ENCODE data around the gene RIPK3.

The RIPK3 gene

DNA sequence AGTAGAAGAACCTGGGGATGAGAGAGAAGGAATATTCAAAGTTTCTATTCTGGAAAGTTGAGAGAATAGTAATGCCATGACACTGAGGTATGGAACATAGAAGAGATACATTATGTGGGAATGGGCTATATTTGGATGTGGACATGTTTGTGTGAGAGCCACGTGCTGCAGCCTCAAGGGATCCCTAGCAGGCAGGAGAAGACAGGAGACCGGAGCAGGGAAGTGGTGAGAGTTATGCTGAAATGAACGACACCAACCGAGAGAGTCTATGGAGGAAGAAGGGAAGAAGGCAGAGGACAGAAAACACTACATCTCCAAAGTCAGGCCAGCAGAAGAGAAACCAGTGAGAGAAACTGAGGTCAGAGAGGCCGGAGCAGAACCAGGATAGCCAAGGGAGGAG lies 10.0 kb upstream of the RIPK3 start:
- no peaks in the 10 kb centered on the region for H3K9me3 ChIP-seq (ENCODE audit: control insufficient read depth, low read length)

DNA sequence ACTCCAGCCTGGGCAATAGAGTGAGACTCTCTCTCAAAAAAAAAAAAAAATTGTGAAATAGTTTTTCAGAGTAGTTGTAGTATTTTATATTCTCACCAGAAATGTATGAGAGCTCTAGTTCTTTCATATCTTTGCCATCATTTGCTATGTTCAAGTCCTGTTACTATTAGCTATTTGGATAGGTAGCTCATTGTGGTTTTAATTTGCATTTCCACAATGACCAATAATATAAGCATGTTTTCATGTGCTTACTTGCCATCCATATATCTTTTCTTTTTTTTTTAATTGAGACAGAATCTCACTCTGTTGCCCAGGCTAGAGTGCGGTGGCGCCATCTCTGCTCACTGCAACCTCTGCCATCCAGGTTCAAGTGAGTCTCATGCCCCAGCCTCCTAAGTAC lies 8.4 kb upstream of the RIPK3 start:
- Histone ChIP-seq H3K4me2 (ENCODE audit: low read length) (no peak overlapping the region), H3K9me3 (ENCODE audit: control insufficient read depth, low read length) (no peaks in the 10 kb centered on the region), H3K9ac (no peak overlapping the region), H3K27ac (no peak overlapping the region), H3K27me3 (ENCODE audit: control insufficient read depth, insufficient read depth, low read length) (no peaks in the 10 kb centered on the region), H3K79me2 (no peaks in the 10 kb centered on the region), H2AFZ (no peak overlapping the region), H3K36me3 (ENCODE audit: control insufficient read depth, insufficient read depth, low read length) (no peaks in the 10 kb centered on the region), H3K4me3 (ENCODE audit: low read depth, low read length) (no peak overlapping the region), H3K4me1 (no peaks in the 10 kb centered on the region)
- TF ChIP-seq, protein P1, sequence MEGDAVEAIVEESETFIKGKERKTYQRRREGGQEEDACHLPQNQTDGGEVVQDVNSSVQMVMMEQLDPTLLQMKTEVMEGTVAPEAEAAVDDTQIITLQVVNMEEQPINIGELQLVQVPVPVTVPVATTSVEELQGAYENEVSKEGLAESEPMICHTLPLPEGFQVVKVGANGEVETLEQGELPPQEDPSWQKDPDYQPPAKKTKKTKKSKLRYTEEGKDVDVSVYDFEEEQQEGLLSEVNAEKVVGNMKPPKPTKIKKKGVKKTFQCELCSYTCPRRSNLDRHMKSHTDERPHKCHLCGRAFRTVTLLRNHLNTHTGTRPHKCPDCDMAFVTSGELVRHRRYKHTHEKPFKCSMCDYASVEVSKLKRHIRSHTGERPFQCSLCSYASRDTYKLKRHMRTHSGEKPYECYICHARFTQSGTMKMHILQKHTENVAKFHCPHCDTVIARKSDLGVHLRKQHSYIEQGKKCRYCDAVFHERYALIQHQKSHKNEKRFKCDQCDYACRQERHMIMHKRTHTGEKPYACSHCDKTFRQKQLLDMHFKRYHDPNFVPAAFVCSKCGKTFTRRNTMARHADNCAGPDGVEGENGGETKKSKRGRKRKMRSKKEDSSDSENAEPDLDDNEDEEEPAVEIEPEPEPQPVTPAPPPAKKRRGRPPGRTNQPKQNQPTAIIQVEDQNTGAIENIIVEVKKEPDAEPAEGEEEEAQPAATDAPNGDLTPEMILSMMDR (IDR thresholded peaks at IDR 0.05), result no peak

More for the DNA sequence above, 10.0 kb upstream of the RIPK3 start:
- Histone ChIP-seq H3K79me2 (no peaks in the 10 kb centered on the region), H3K4me2 (ENCODE audit: low read length) (no peak overlapping the region), H3K27ac (no peak overlapping the region), H3K36me3 (ENCODE audit: control insufficient read depth, insufficient read depth, low read length) (no peaks in the 10 kb centered on the region), H2AFZ (no peak overlapping the region), H3K27me3 (ENCODE audit: control insufficient read depth, insufficient read depth, low read length) (no peaks in the 10 kb centered on the region), H3K4me3 (ENCODE audit: low read depth, low read length) (no peak overlapping the region), H3K4me1 (no peaks in the 10 kb centered on the region), H3K9ac (no peak overlapping the region)
- TF ChIP-seq, protein P1 (IDR thresholded peaks at IDR 0.05), result no peak

DNA sequence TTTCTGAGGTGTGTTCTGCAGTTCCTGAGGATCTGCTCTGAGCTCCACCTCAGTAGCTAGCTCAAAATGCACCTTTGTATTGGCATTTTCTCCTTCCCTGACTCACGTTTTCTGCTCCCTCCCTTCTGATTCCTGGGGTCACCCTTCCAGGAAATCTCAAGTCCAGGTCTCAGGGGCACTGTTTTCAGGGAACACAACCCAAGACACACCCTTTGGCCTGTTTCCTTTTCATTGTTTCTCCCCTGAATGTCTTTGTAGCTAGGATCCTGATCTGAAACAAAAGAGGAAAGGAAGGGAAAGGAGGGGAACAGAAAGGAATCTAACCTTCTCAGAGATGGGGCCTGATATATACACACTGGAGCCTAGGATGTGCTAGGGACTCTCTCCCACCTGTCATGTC lies 7.3 kb upstream of the RIPK3 start:
- H3K27ac ChIP-seq, result peak overlapping the region; percentile 33

DNA sequence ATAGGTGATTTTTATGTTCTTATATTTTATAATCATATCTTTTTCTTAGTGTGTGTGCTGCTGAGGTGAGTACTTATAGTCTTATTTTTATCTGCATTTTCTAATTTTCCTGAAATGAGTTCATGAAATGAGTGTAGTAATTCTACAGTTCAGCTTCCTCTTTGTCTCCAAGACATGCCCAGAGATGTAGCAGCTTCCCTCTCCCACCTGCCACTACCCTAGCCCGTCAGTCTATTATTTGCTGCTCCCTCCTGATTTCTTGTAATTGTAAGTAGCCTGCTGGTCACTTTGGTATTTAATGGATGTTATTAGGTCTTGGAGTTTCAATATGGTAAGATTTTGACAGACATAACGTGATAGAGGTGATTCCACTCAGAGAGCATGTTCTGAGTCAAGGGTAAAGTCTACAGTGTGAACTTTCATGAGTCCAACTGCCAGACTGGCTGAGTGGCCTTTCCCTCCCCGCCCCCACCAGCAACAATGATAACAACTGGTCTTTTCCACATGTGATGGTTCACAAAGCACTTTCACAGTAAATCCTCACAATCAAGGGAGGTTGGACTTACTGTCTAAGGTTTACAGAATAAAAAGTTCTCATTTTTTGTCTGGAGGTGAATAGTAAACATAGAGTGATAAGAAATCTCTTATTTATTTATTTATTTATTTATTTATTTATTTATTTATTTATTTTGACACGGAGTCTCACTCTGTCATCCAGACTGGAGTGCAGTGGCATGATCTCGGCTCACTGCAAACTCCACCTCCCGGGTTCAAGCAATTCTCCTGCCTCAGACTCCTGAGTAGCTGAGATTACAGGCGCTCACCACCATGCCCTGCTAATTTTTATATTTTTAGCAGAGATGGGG lies 4.2 kb upstream of the RIPK3 start:
- Histone ChIP-seq H3K4me3 (ENCODE audit: low read depth, low read length) (no peak overlapping the region), H2AFZ (no peak overlapping the region), H3K4me2 (ENCODE audit: low read length) (no peak overlapping the region), H3K79me2 (no peaks in the 10 kb centered on the region), H3K36me3 (ENCODE audit: control insufficient read depth, insufficient read depth, low read length) (no peaks in the 10 kb centered on the region), H3K9me3 (ENCODE audit: control insufficient read depth, low read length) (no peaks in the 10 kb centered on the region), H3K9ac (no peak overlapping the region), H3K27ac (no peak overlapping the region), H3K4me1 (no peaks in the 10 kb centered on the region), H3K27me3 (ENCODE audit: control insufficient read depth, insufficient read depth, low read length) (no peaks in the 10 kb centered on the region)
- TF ChIP-seq, protein P1 (IDR thresholded peaks at IDR 0.05), result no peak

More for the DNA sequence above, 7.3 kb upstream of the RIPK3 start:
- no peaks in the 10 kb centered on the region for H3K27me3 ChIP-seq (ENCODE audit: control insufficient read depth, insufficient read depth, low read length)
- no peaks in the 10 kb centered on the region for H3K79me2 ChIP-seq
- H3K4me2 ChIP-seq (ENCODE audit: low read length), result no peak overlapping the region
- no peak overlapping the region for H3K9ac ChIP-seq
- H3K36me3 ChIP-seq (ENCODE audit: control insufficient read depth, insufficient read depth, low read length), result no peaks in the 10 kb centered on the region
- TF ChIP-seq, protein P1 (IDR thresholded peaks at IDR 0.05), result no peak
- no peak overlapping the region for H2AFZ ChIP-seq
- no peaks in the 10 kb centered on the region for H3K9me3 ChIP-seq (ENCODE audit: control insufficient read depth, low read length)
- H3K4me1 ChIP-seq, result no peaks in the 10 kb centered on the region
- H3K4me3 ChIP-seq (ENCODE audit: low read depth, low read length), result no peak overlapping the region

DNA sequence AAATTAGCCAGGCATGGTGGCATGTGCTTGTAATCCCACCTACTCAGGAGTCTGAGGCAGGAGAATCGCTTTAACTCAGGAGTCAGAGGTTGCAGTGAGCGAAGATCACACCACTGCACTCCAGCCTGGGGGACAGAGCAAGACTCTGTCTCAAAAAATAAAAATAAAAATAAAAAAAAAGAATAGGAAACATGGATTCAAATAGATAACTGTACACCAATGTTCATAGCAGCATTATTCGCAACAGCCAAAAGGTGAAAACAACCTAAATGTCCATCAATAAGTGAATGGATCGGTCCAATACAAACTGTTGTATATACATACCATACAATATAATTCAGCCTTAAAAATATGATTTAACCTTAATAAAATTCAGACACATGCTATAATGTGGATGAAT lies 3.1 kb upstream of the RIPK3 start:
- TF ChIP-seq, protein P1 (IDR thresholded peaks at IDR 0.05), result no peak
- no peak overlapping the region for H3K4me3 ChIP-seq (ENCODE audit: low read depth, low read length)

More for the DNA sequence above, 3.1 kb upstream of the RIPK3 start:
- Histone ChIP-seq H3K4me2 (ENCODE audit: low read length) (no peak overlapping the region), H3K9ac (no peak overlapping the region), H3K4me1 (no peaks in the 10 kb centered on the region), H3K36me3 (ENCODE audit: control insufficient read depth, insufficient read depth, low read length) (no peaks in the 10 kb centered on the region), H2AFZ (no peak overlapping the region), H3K9me3 (ENCODE audit: control insufficient read depth, low read length) (no peaks in the 10 kb centered on the region), H3K27me3 (ENCODE audit: control insufficient read depth, insufficient read depth, low read length) (no peaks in the 10 kb centered on the region), H3K79me2 (no peaks in the 10 kb centered on the region), H3K27ac (no peak overlapping the region)

Data from parathyroid adenoma (tissue), 2 donors.